GM19468 (cell line): ENCODE results near the gene APRT.

Experiments used
- ATAC-seq: cut with Tn5 transposase; IDR thresholded peaks from one replicate; pipeline ENCODE4 v1.9.1; 2021; ENCODE audit warnings: mild to moderate bottlenecking, moderate library complexity, moderate number of reproducible peaks; ENCODE audit not compliant: unreplicated experiment; ENCODE audit errors: extremely low read depth

Gene APRT

GRCh38 chr16:88842806-88843205 lies 31.1 kb upstream of the APRT start:
- no peak for ATAC-seq

- no peak for ATAC-seq
Observed at GRCh38 chr16:88842308-88842756, 30.6 kb upstream of the APRT start.

- ATAC-seq: no peak
Observed at GRCh38 chr16:88841521-88842307, 30.0 kb upstream of the APRT start.

- ATAC-seq: no peak
Observed at GRCh38 chr16:88840600-88841215, 29.0 kb upstream of the APRT start.

- no peak for ATAC-seq
Observed at GRCh38 chr16:88839745-88840599, 28.2 kb upstream of the APRT start.

GRCh38 chr16:88839026-88839529 lies 27.4 kb upstream of the APRT start:
- ATAC-seq: no peak

- ATAC-seq: no peak
Observed at GRCh38 chr16:88838566-88838965, 26.8 kb upstream of the APRT start.

- ATAC-seq: no peak
Observed at GRCh38 chr16:88837806-88838205, 26.1 kb upstream of the APRT start.

- ATAC-seq: no peak
Observed at GRCh38 chr16:88836791-88837190, 25.1 kb upstream of the APRT start.

- ATAC-seq: no peak
Observed at GRCh38 chr16:88835818-88836217, 24.1 kb upstream of the APRT start.

GRCh38 chr16:88835383-88835782 lies 23.7 kb upstream of the APRT start:
- no peak for ATAC-seq

GRCh38 chr16:88834670-88835069 lies 22.9 kb upstream of the APRT start:
- ATAC-seq: no peak

GRCh38 chr16:88833086-88833485 lies 21.4 kb upstream of the APRT start:
- no peak for ATAC-seq

- ATAC-seq: no peak
Observed at GRCh38 chr16:88831838-88832237, 20.1 kb upstream of the APRT start.

- no peak for ATAC-seq
Observed at GRCh38 chr16:88830783-88831182, 19.1 kb upstream of the APRT start.

GRCh38 chr16:88830258-88830657 lies 18.5 kb upstream of the APRT start:
- ATAC-seq: no peak

- no peak for ATAC-seq
Observed at GRCh38 chr16:88828711-88829110, 17.0 kb upstream of the APRT start.

GRCh38 chr16:88827727-88828126 lies 16.0 kb upstream of the APRT start:
- no peak for ATAC-seq

- no peak for ATAC-seq
Observed at GRCh38 chr16:88826070-88826840, 14.5 kb upstream of the APRT start.

GRCh38 chr16:88825146-88825545 lies 13.4 kb upstream of the APRT start:
- ATAC-seq: no peak
